SU-DHL-6 (cell line): Measurements from ENCODE around the gene DLST.

Experiments used
- H2AFZ ChIP-seq: fragments of 200-600 bp; sonication (generic); 2 replicates; pipeline ENCODE4 v1.6.1; 2014; ENCODE audit warnings: low read depth, mild to moderate bottlenecking, moderate library complexity, mixed read lengths, antibody characterized with exemption, low read length; ENCODE audit not compliant: severe bottlenecking
- H3F3A ChIP-seq: fragments of 200-600 bp; shearing (Covaris generic); 2 replicates; pipeline ENCODE4 v1.6.0; 2016; ENCODE audit warnings: antibody characterized with exemption, mild to moderate bottlenecking; ENCODE audit not compliant: insufficient read depth
- H3K27ac ChIP-seq: fragments of 200-600 bp; sonication (generic); 2 replicates; pipeline ENCODE4 v1.5.1; 2016; ENCODE audit warnings: low read depth, mild to moderate bottlenecking, low read length, moderate library complexity, mixed read lengths
- H3K27me3 ChIP-seq: fragments of 200-600 bp; sonication (generic), shearing (Covaris generic); 2 replicates; pipeline ENCODE4 v1.6.0; 2014; ENCODE audit warnings: mild to moderate bottlenecking, low read length
- H3K36me3 ChIP-seq: fragments of 200-600 bp; sonication (generic); 2 replicates; pipeline ENCODE4 v1.6.1; 2014; ENCODE audit warnings: mild to moderate bottlenecking, low read length, mixed read lengths
- H3K4me2 ChIP-seq: fragments of 300-600, 200-600 bp; shearing (Covaris generic), sonication (generic); 2 replicates; pipeline ENCODE4 v1.6.0; 2014; ENCODE audit warnings: low read length, low read depth, mild to moderate bottlenecking; ENCODE audit not compliant: poor library complexity, severe bottlenecking
- H3K4me3 ChIP-seq: fragments of 200-600 bp; sonication (generic); 2 replicates; pipeline ENCODE4 v1.5.1; 2014; ENCODE audit warnings: antibody characterized with exemption, low read length, mild to moderate bottlenecking, mixed read lengths; ENCODE audit not compliant: insufficient read depth, poor library complexity, severe bottlenecking
- H3K79me2 ChIP-seq: fragments of 200-600 bp; sonication (generic); 2 replicates; pipeline ENCODE4 v1.6.1; 2014; ENCODE audit warnings: mild to moderate bottlenecking, low read length, moderate library complexity; ENCODE audit not compliant: insufficient read depth
- H3K9ac ChIP-seq: fragments of 200-600 bp; sonication (generic); 2 replicates; pipeline ENCODE4 v1.7.0; 2014; ENCODE audit warnings: mild to moderate bottlenecking, low read length
- H3K9me2 ChIP-seq: fragments of 200-600 bp; sonication (generic); replicated peaks from 2 replicates; pipeline ENCODE4 v1.6.1; 2014; ENCODE audit warnings: low read length; ENCODE audit not compliant: insufficient read depth
- H3K9me3 ChIP-seq: fragments of 200-600 bp; sonication (generic); 2 replicates; pipeline ENCODE4 v1.6.1; 2014; ENCODE audit warnings: low read length, mixed read lengths; ENCODE audit not compliant: insufficient read depth
- H4K20me1 ChIP-seq: fragments of 200-600 bp; sonication (generic); 2 replicates; pipeline ENCODE4 v1.6.1; 2014; ENCODE audit warnings: low read depth, mild to moderate bottlenecking, antibody characterized with exemption, low read length, moderate library complexity, mixed read lengths
- CTCF ChIP-seq: fragments of 200-600 bp; sonication (generic); IDR thresholded peaks from one replicate; pipeline ENCODE4 v1.5.1; 2017; ENCODE audit warnings: antibody characterized with exemption, mild to moderate bottlenecking, low read length, moderate library complexity; ENCODE audit not compliant: insufficient read depth, poor library complexity, severe bottlenecking
- EZH2phosphoT487 ChIP-seq: fragments of 200-600 bp; sonication (generic), shearing (Covaris generic); conservative IDR thresholded peaks from 2 replicates; pipeline ENCODE4 v1.6.1; 2018; ENCODE audit warnings: mild to moderate bottlenecking, antibody characterized with exemption, low read length, moderate library complexity, mixed read lengths

DLST gene

GRCh38 chr14:74886001-74886400 is 4.3 kb downstream of the DLST start:
- Histone ChIP-seq H3F3A (no peaks in the 10 kb centered on the region; the same call in 1 of the 2 replicates), H3K27me3 (no peaks in the 10 kb centered on the region), H3K9me3 (no peaks in the 10 kb centered on the region), H3K36me3 (peaks cover 17% of the 10 kb centered on the region; the same call in 1 of the 2 replicates), H2AFZ (no peak overlapping the region), H3K79me2 (peaks cover 72% of the 10 kb centered on the region), H3K4me3 (no peak overlapping the region), H3K9ac (no peak overlapping the region), H3K27ac (no peak overlapping the region), H3K9me2 (no peaks in the 10 kb centered on the region), H4K20me1 (peaks cover 15% of the 10 kb centered on the region; the same call in 1 of the 2 replicates), H3K4me2 (no peak overlapping the region)
- no peak for TF ChIP-seq EZH2phosphoT487
- TF ChIP-seq CTCF = no peak

- no peak overlapping the region for H3K4me3 ChIP-seq
- no peak for TF ChIP-seq EZH2phosphoT487
- no peak for TF ChIP-seq CTCF
- no peaks in the 10 kb centered on the region for H3K9me2 ChIP-seq
- H3K4me2 ChIP-seq = no peak overlapping the region
- H3K27me3 ChIP-seq = no peaks in the 10 kb centered on the region
- no peaks in the 10 kb centered on the region for H3K9me3 ChIP-seq
- H4K20me1 ChIP-seq = peaks cover 13% of the 10 kb centered on the region; the same call in 1 of the 2 replicates
- no peak overlapping the region for H3K27ac ChIP-seq
- H3K79me2 ChIP-seq = peaks cover 55% of the 10 kb centered on the region
- H3F3A ChIP-seq = no peaks in the 10 kb centered on the region; the same call in 1 of the 2 replicates
- no peak overlapping the region for H2AFZ ChIP-seq
- peaks cover 25% of the 10 kb centered on the region; the same call in 1 of the 2 replicates for H3K36me3 ChIP-seq
- H3K9ac ChIP-seq = no peak overlapping the region
Observed at GRCh38 chr14:74888164-74889158, 6.7 kb downstream of the DLST start.

- Histone ChIP-seq H3K79me2 (peaks cover 37% of the 10 kb centered on the region), H3K4me2 (no peak overlapping the region), H3K27ac (no peak overlapping the region), H4K20me1 (no peaks in the 10 kb centered on the region; the same call in 1 of the 2 replicates), H3K36me3 (peaks cover 33% of the 10 kb centered on the region; the same call in 1 of the 2 replicates), H3K9ac (no peak overlapping the region), H3F3A (no peaks in the 10 kb centered on the region; the same call in 1 of the 2 replicates), H2AFZ (no peak overlapping the region), H3K27me3 (no peaks in the 10 kb centered on the region), H3K9me2 (no peaks in the 10 kb centered on the region), H3K4me3 (no peak overlapping the region), H3K9me3 (no peaks in the 10 kb centered on the region)
- no peak for TF ChIP-seq CTCF
- no peak for TF ChIP-seq EZH2phosphoT487
Observed at GRCh38 chr14:74890262-74890661, 8.5 kb downstream of the DLST start.
